Endothelial cell of umbilical vein (primary cell): Measurements from ENCODE around the gene STK24. TPM values are rescaled to one million over a fixed set of nuclear protein-coding genes. Genes with fewer than 3 reads are reported as not detected.

Experiments
- BruUV-seq: library from RNA; stranded (reverse); fragments of 400-500 nt; replicated peaks from 2 replicates; lab custom pipeline; 2021; lab: Mats Ljungman, UMichigan
- CTCF ChIA-PET: fragments of 300-600, 350-600 bp; sonication (Branson Sonifier 250); formaldehyde crosslinking; loops from one replicate; lab custom pipeline; 2021; ENCODE audit warnings: antibody characterized with exemption, inconsistent platforms; lab: Charles Lee
- POLR2A ChIA-PET: fragments of 300-600, 350-600 bp; sonication (Branson Sonifier 250); formaldehyde crosslinking; loops from one replicate; lab custom pipeline; 2021; ENCODE audit warnings: antibody characterized with exemption, inconsistent platforms; lab: Charles Lee
- DNase-seq: peaks from one replicate; pipeline ENCODE4 v3.0.0-alpha.2; 2011; ENCODE audit warnings: low read depth, low spot score
- FAIRE-seq: peaks from 2 replicates; lab custom pipeline; 2011; peaks lifted over from hg19 to GRCh38; lab: Jason Lieb, UNC
- H2AFZ ChIP-seq: 2 replicates; pipeline ENCODE4 v1.6.0; 2012; ENCODE audit warnings: low read depth, low read length, control low read depth, inconsistent platforms
- H3K27ac ChIP-seq: 2 replicates; pipeline ENCODE4 v1.5.1; 2011; ENCODE audit warnings: low read depth, mild to moderate bottlenecking, control low read depth, low read length, moderate library complexity; ENCODE audit not compliant: insufficient read depth
- H3K27me3 ChIP-seq, 2 experiments: 2 replicates each; pipeline versions ENCODE4 v1.6.0 to v1.6.1; 2011; ENCODE audit warnings: low read length in 2 of 2, mixed read lengths in 1 of 2; ENCODE audit not compliant: control insufficient read depth in 2 of 2, insufficient read depth in 2 of 2
- H3K36me3 ChIP-seq, 2 experiments: 2 replicates in 1 of 2; 3 replicates in 1 of 2; pipeline ENCODE4 v1.5.1; 2011; ENCODE audit warnings: low read length in 2 of 2, mild to moderate bottlenecking in 1 of 2, moderate library complexity in 1 of 2; ENCODE audit not compliant: control insufficient read depth in 2 of 2, insufficient read depth in 2 of 2; ENCODE audit errors: extremely low read depth in 1 of 2
- H3K4me1 ChIP-seq: 3 replicates; pipeline ENCODE4 v1.5.1; 2011; ENCODE audit warnings: mild to moderate bottlenecking, low read length; ENCODE audit not compliant: control insufficient read depth, insufficient read depth; ENCODE audit errors: extremely low read depth
- H3K4me2 ChIP-seq: 2 replicates; pipeline ENCODE4 v1.6.1; 2011; ENCODE audit warnings: low read length, control low read depth, mixed read lengths; ENCODE audit not compliant: insufficient read depth
- H3K4me3 ChIP-seq, 3 experiments: fragments of 200-600 bp in 1 of 3; sonication (generic), shearing (Covaris generic) in 1 of 3; replicated peaks in 1 of 3; 2 replicates each; pipeline ENCODE4 v1.5.1; 2011 to 2016; ENCODE audit warnings: control low read depth in 3 of 3, low read length in 3 of 3, mild to moderate bottlenecking in 2 of 3, inconsistent platforms in 1 of 3, low read depth in 1 of 3, moderate library complexity in 1 of 3; ENCODE audit not compliant: insufficient read depth in 1 of 3
- H3K79me2 ChIP-seq: 2 replicates; pipeline ENCODE4 v1.6.0; 2012; ENCODE audit warnings: low read length, inconsistent platforms; ENCODE audit not compliant: control insufficient read depth, insufficient read depth
- H3K9ac ChIP-seq: replicated peaks from 2 replicates; pipeline ENCODE3; 2011; ENCODE audit warnings: low read length, control low read depth; ENCODE audit not compliant: insufficient read depth; ENCODE audit errors: extremely low read depth
- H3K9me1 ChIP-seq: replicated peaks from 3 replicates; pipeline ENCODE4 v1.6.0; 2011; ENCODE audit warnings: mild to moderate bottlenecking, low read length; ENCODE audit not compliant: control insufficient read depth, insufficient read depth; ENCODE audit errors: extremely low read depth
- H3K9me3 ChIP-seq: replicated peaks from 2 replicates; pipeline ENCODE4 v1.5.1; 2012; ENCODE audit warnings: low read length, inconsistent platforms; ENCODE audit not compliant: control insufficient read depth, insufficient read depth
- H4K20me1 ChIP-seq: replicated peaks from 2 replicates; pipeline ENCODE3; 2011; ENCODE audit warnings: mild to moderate bottlenecking, low read length; ENCODE audit not compliant: control insufficient read depth, insufficient read depth; ENCODE audit errors: extremely low read depth
- CTCF ChIP-seq, 2 donors: IDR thresholded peaks; 1 replicate in 1 of 2; 2 replicates in 1 of 2; pipeline ENCODE4 v1.5.1; 2011; ENCODE audit warnings: low read length in 2 of 2, mild to moderate bottlenecking in 2 of 2, moderate library complexity in 2 of 2, control low read depth in 1 of 2, inconsistent platforms in 1 of 2, low read depth in 1 of 2; ENCODE audit not compliant: insufficient read depth in 1 of 2; ENCODE audit errors: extremely low read depth in 1 of 2
- EZH2 ChIP-seq: IDR thresholded peaks from 2 replicates; pipeline ENCODE4 v1.6.1; 2012; ENCODE audit warnings: borderline replicate concordance, low read depth, mild to moderate bottlenecking, moderate library complexity, low read length, inconsistent platforms; ENCODE audit not compliant: severe bottlenecking
- FOS ChIP-seq: IDR thresholded peaks from 2 replicates; pipeline ENCODE4 v1.6.1; 2011; ENCODE audit warnings: mild to moderate bottlenecking, low read length, moderate library complexity, borderline replicate concordance; ENCODE audit not compliant: insufficient read depth
- JUN ChIP-seq: IDR thresholded peaks from 2 replicates; pipeline ENCODE4 v1.6.1; 2011; ENCODE audit warnings: borderline replicate concordance, low read depth; ENCODE audit not compliant: insufficient read length, insufficient read depth
- MYC ChIP-seq: IDR thresholded peaks from one replicate; pipeline ENCODE4 v1.6.1; 2011; ENCODE audit warnings: mild to moderate bottlenecking, low read depth, low read length
- POLR2A ChIP-seq: IDR thresholded peaks from 2 replicates; pipeline ENCODE4 v1.6.1; 2012; ENCODE audit warnings: low read depth, mild to moderate bottlenecking, control low read depth, low read length
- POLR2AphosphoS5 ChIP-seq: IDR thresholded peaks from 2 replicates; pipeline ENCODE4 v1.6.1; 2012; ENCODE audit warnings: low read depth, mild to moderate bottlenecking, control low read depth, low read length, moderate library complexity; ENCODE audit not compliant: insufficient read depth
- dilution Hi-C: fragments of 300-500 bp; cut with MboI; formaldehyde crosslinking; loops from one replicate; pipeline ENCODE4 v1.15.0; 2019; ENCODE audit warnings: low sequenced_read_pairs; ENCODE audit not compliant: extremely low pct_ligation_motif_present
- intact Hi-C: fragments of 100-400 bp; cut with micrococcal nuclease; formaldehyde crosslinking; loops from one replicate; pipeline ENCODE4 v1.10.0; 2022
- polyA plus RNA-seq, 4 experiments: library from polyadenylated mRNA; depleted of rRNA in 3 of 4; stranded (reverse) in 3 of 4; unstranded in 1 of 4; fragments of >200 nt; gene quantifications; 2 replicates each; pipeline versions ENCODE4 v1.2.1 to v1.2.3, GENCODE V29; 2011 to 2012; ENCODE audit warnings: missing spikeins in 1 of 4
- total RNA-seq: library from RNA; stranded (reverse); gene quantifications from 2 replicates; pipeline ENCODE4 v1.2.3, GENCODE V29; 2021
- TF ChIP-seq, protein P1 (sequence below): IDR thresholded peaks from 2 replicates; pipeline ENCODE4 v1.6.1; 2011; ENCODE audit not compliant: insufficient read depth, insufficient read length

The STK24 gene
- total and polyA plus RNA-seq, 2 donors (not counting 3 experiments of a cell fraction or from before 2014, with no cell fraction given) = 43.3 to 100 TPM

DNA sequence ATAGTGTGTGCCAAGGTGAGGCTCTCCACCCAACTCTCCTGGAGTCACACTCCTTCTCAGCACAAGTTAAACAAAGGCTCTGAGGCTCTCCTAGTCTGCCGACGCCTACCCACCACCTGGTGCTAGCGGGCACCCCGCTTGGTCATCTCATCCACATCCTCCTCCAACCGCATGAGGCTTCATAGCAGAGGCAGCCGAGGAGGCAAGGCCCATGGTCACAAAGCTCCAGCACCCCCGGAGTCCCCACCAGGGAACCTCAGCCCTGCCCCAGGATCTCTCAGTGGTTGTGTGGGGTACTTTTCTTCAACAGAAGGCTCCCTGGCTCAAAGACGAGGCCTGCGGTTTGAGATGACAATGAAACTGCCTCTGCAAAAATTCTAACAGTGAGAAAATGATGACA is 43.0 kb downstream of the STK24 start:
- POLR2A ChIA-PET = no interaction called here
- CTCF ChIA-PET = no interaction called here
- peaks cover 10% of the 10 kb centered on the region for H4K20me1 ChIP-seq

More for the DNA sequence above, 43.0 kb downstream of the STK24 start:
- TF ChIP-seq JUN (no peak), MYC (no peak), CTCF (IDR thresholded peaks at IDR 0.05; ENCODE audit: extremely low read depth in 1 of 2, insufficient read depth in 1 of 2, low read depth in 1 of 2, low read length in 2 of 2) (no peak), EZH2 (no peak), POLR2A (no peak), FOS (no peak), POLR2AphosphoS5 (no peak)
- TF ChIP-seq, protein P1, sequence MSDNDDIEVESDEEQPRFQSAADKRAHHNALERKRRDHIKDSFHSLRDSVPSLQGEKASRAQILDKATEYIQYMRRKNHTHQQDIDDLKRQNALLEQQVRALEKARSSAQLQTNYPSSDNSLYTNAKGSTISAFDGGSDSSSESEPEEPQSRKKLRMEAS = no peak
- Histone ChIP-seq H3K36me3 (peaks cover 0 to 2% of the 10 kb centered on the region in 2 experiments), H3K27ac (no peak overlapping the region), H3K4me2 (no peak overlapping the region), H3K4me3 (no peak overlapping the region), H3K9me1 (no peaks in the 10 kb centered on the region), H3K4me1 (no peaks in the 10 kb centered on the region), H3K27me3 (no peaks in the 10 kb centered on the region), H3K79me2 (peaks cover 98% of the 10 kb centered on the region), H2AFZ (no peak overlapping the region), H3K9me3 (no peaks in the 10 kb centered on the region), H3K9ac (no peak overlapping the region)
- FAIRE-seq (no peak), DNase-seq (no peak)
- no TSS peak for BruUV-seq
- dilution Hi-C loops (no loop called here), intact Hi-C loops (no loop called here)
